Activated CD8-positive, alpha-beta memory T cell treated with anti-CD3 and anti-CD28 coated beads, Interleukin-2, amount 10 ng/mL, durations not matched to agents 7 days and 5 days (primary cell): ENCODE results near the gene CDK14. TPM values are rescaled to one million over a fixed set of nuclear protein-coding genes. Genes with fewer than 3 reads are reported as not detected.

Experiments used
- ATAC-seq: fragments of 150-1000 bp; cut with Tn5 transposase; one replicate; pipeline ENCODE4 v1.10.0; 2021; ENCODE audit warnings: moderate library complexity
- CTCF ChIA-PET: fragments of 350-600 bp; sonication (Branson Sonifier 250); formaldehyde crosslinking; loops from one replicate; lab custom pipeline; 2021; ENCODE audit warnings: antibody characterized with exemption; lab: Charles Lee
- DNase-seq: peaks from one replicate; pipeline ENCODE4 v3.0.0-alpha.2; 2020
- H3K27ac Mint-ChIP-seq: one replicate; pipeline ENCODE4 v1.8.0; 2021; ENCODE audit warnings: mild to moderate bottlenecking, mixed read lengths
- H3K27me3 Mint-ChIP-seq: one replicate; pipeline ENCODE4 v1.8.0; 2021; ENCODE audit warnings: mixed read lengths
- H3K36me3 Mint-ChIP-seq: one replicate; pipeline ENCODE4 v1.8.0; 2021; ENCODE audit warnings: mild to moderate bottlenecking, mixed read lengths
- H3K4me1 Mint-ChIP-seq: one replicate; pipeline ENCODE4 v1.8.0; 2021; ENCODE audit warnings: mixed read lengths
- H3K4me3 Mint-ChIP-seq: one replicate; pipeline ENCODE4 v1.8.0; 2021; ENCODE audit warnings: mild to moderate bottlenecking, moderate library complexity, mixed read lengths
- H3K9me3 Mint-ChIP-seq: one replicate; pipeline ENCODE4 v1.8.0; 2022; ENCODE audit warnings: low read depth, mixed read lengths
- total RNA-seq, 2 experiments: library from RNA; stranded (reverse); gene quantifications; one replicate each; pipeline ENCODE4 v1.2.3, GENCODE V29; 2021

Gene CDK14
- total RNA-seq, 2 experiments from 2014 or later = 0.20 to 0.23 TPM

DNA sequence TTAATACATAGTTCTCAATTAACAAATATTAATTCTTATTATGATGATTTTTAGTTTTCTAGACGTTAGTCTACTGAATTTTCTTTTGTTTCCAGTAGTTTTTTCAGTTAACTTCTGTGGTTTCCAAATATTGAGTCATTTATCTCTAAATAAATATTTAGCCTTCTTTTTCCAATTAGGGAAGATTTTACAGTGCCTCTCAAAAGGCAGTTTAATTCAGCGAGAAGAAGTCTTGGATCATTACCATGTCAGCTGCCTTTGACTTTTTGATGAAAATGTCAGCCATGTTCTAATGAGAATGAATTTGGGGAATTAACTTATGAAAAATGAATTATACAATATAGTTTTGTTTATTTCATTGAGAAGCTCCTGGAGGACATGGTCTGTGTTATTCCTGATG is 90.0 kb downstream of the CDK14 start:
- CTCF ChIA-PET = no interaction called here
- no peaks in the 10 kb centered on the region for H3K9me3 Mint-ChIP-seq
- no peaks in the 10 kb centered on the region for H3K36me3 Mint-ChIP-seq
- no peak overlapping the region for H3K27ac Mint-ChIP-seq
- ATAC-seq = no peak
- DNase-seq = no peak
- no peaks in the 10 kb centered on the region for H3K27me3 Mint-ChIP-seq
- H3K4me1 Mint-ChIP-seq = no peaks in the 10 kb centered on the region
- no peak overlapping the region for H3K4me3 Mint-ChIP-seq

DNA sequence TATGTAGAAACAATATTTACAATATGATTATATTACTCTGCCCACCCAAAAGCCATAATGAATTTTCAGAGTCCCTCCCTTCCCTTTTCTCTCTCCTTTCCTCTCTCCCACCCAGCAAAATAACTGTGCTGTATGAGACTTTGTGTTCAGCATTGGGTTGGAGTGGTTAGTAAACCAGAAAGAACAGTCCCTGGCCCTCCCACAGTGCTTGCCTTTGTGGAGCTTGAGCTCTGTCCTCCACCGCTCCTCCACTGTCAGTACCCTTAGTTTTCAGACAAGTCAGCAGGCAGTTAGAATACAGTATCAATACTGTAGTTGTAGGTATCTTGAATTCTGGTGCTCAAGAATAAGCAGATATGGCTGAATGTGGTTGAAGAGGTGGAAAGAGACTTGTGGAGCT is 92.7 kb downstream of the CDK14 start:
- DNase-seq (no peak), ATAC-seq (no peak)
- Mint-ChIP-seq H3K27me3 (no peaks in the 10 kb centered on the region), H3K9me3 (no peaks in the 10 kb centered on the region), H3K27ac (no peak overlapping the region), H3K4me3 (no peak overlapping the region), H3K4me1 (no peaks in the 10 kb centered on the region), H3K36me3 (no peaks in the 10 kb centered on the region)
- CTCF ChIA-PET = no interaction called here

DNA sequence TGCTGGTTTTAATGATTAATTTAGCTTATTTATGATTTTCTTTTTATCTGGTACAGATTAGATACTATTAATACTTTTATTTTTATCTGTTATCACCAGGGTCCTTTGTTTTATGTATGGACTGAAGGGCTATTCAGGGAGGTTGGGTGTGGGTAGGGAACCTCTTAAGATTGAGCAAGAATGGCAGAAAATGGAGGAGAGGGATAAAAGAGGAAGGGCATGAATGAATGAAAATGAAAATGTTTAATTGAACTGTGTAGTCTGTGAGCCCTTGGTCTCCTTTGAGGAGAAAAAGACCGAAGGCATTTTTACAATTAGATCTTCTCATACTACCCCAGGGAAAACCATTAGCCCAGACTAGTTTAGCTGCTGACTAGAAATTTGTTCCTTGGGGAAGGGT is 93.1 kb downstream of the CDK14 start:
- Mint-ChIP-seq H3K4me1 (no peaks in the 10 kb centered on the region), H3K9me3 (no peaks in the 10 kb centered on the region), H3K27ac (no peak overlapping the region), H3K27me3 (no peaks in the 10 kb centered on the region), H3K36me3 (no peaks in the 10 kb centered on the region), H3K4me3 (no peak overlapping the region)
- DNase-seq = no peak
- CTCF ChIA-PET = no interaction called here
- ATAC-seq = no peak

DNA sequence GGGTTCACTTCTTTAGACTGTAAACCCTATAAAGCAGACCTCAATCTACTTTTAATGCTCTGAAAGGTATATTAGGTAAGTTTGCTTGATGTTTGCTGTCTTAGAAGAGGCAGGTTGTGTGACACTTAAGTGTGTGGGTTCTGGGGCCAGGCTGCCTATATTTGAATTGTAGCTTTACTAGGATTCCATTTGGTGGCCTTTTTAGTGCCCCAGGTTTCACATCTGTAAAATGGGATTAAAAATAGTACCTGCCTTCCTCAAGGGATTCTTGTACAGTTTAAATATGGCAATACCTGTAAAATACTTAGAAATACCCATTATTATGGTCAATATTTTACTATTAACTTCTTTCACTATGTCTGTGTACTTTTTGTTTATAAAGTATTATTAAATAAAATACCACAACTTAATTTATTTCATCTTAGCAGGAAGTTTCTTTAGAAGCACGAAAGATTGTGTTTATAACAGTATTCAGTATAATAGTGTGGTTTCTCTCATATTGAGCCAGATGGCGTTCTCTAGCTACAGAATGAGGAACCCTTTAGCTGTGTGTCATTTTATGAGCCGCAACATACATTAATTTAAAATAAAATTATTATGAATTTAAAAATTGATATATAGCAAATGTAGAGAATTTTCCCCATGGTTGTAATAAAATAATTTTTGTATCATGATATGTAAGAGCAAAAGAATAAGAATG is 94.2 kb downstream of the CDK14 start:
- Mint-ChIP-seq H3K9me3 (peaks cover under 1% of the 10 kb centered on the region), H3K4me1 (no peaks in the 10 kb centered on the region), H3K4me3 (no peak overlapping the region), H3K36me3 (no peaks in the 10 kb centered on the region), H3K27ac (no peak overlapping the region), H3K27me3 (no peaks in the 10 kb centered on the region)
- DNase-seq (no peak), ATAC-seq (no peak)
- CTCF ChIA-PET = no interaction called here

DNA sequence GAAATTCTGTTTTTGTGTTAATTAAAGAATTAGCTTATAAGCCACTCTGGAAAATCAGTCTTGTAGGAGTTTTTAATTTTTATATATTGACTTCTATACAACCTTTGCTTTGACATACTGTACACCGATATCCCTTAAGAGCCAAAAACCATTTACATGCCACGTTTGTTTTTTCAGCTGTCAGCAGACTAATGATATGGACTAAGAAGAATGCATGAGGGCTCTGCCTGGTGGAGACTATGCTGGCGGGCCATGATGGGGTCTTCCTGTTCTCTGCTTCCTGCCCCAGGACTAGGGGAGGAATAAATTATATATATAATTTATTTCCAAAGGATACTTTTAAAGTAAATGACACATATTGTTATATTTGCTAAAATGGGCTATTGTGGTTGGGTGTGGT is 96.3 kb downstream of the CDK14 start:
- CTCF ChIA-PET = no interaction called here
- Mint-ChIP-seq H3K27me3 (no peaks in the 10 kb centered on the region), H3K9me3 (peaks cover 12% of the 10 kb centered on the region), H3K4me3 (no peak overlapping the region), H3K36me3 (no peaks in the 10 kb centered on the region), H3K27ac (no peak overlapping the region), H3K4me1 (no peaks in the 10 kb centered on the region)
- DNase-seq = no peak
- no peak for ATAC-seq

DNA sequence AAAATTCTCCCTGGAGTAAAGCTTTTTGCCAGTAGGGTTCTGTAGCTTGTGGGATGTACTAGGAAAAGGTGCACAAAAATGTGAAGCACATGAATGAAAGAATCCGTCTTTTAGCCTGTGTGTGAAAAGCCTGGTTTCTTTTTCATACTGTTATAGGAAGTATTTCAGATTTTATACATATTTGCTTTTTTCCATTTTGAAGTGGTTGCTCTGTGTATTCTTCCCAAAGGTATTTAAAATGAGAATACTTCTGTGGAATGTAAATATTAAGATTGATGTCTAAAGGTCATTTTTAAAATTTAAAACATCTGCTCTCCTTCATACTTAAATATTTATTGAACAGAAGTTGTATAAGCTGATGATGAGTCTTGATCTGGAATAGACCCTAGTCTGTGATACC is 96.8 kb downstream of the CDK14 start:
- DNase-seq (no peak), ATAC-seq (no peak)
- no peaks in the 10 kb centered on the region for H3K27me3 Mint-ChIP-seq
- H3K4me1 Mint-ChIP-seq = no peaks in the 10 kb centered on the region
- H3K9me3 Mint-ChIP-seq = peaks cover 12% of the 10 kb centered on the region
- CTCF ChIA-PET = no interaction called here
- no peak overlapping the region for H3K27ac Mint-ChIP-seq
- no peak overlapping the region for H3K4me3 Mint-ChIP-seq
- no peaks in the 10 kb centered on the region for H3K36me3 Mint-ChIP-seq

DNA sequence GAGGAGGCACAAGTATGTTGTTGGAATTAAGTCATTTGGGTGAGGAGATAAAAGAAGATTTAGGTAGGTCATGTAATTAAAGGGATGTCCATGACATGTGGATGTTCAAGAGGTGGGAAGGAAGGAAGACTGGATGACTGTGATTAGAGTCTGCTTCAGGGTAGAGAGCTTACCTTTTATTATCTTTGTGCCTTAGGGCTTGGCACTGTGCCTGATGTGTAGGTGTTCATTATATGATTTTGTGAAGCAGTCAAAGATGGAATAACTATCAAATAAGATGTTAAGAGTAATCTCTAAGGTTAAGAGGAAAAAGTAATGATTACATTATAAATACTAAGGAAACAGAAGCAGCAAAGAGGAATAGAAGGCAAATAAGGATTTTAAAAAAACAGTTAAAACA is 97.8 kb downstream of the CDK14 start:
- Mint-ChIP-seq H3K27me3 (no peaks in the 10 kb centered on the region), H3K27ac (no peak overlapping the region), H3K4me3 (no peak overlapping the region), H3K4me1 (no peaks in the 10 kb centered on the region), H3K9me3 (peaks cover 12% of the 10 kb centered on the region), H3K36me3 (no peaks in the 10 kb centered on the region)
- no peak for ATAC-seq
- CTCF ChIA-PET = no interaction called here
- no peak for DNase-seq

DNA sequence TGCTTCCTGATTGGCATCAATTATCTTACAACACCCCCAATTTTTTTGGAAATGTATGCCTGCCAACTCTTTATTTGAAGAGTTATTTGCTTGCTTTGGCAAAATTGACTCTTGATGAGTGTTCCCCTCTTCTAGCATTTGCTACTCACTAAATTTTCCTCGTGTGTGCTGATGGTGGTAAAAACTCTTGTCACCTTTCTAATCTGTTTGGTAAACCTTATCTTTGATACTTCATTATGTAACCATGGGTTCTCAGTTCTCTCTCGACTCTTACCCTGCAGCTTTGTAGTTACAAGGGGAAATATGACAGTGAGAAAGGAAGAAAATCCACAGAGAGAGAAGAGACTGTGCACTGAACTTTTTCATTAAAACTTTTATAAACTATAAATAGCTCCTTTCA is 102.5 kb downstream of the CDK14 start:
- no peak for DNase-seq
- H3K4me3 Mint-ChIP-seq = no peak overlapping the region

DNA sequence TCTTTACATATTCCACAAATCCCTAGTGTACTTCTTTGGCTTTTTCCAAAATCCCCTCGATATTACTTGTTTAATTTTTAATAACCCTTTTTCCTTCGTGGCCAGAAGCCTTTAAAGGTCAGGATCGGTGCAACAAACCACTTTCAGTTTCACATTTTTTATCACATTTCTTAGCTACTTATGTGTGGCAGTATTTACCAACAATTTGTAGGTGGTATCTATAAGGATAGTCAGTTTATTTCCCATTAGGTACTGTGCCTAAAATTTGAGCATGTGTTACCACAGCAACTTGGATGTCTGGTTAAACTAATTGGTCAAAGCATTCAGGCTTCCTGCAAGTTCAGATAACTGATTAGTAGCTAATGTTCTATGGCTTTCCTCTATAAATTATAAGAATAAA is 104.9 kb downstream of the CDK14 start:
- CTCF ChIA-PET = no interaction called here
- Mint-ChIP-seq H3K4me3 (no peak overlapping the region), H3K4me1 (no peaks in the 10 kb centered on the region), H3K27ac (no peak overlapping the region), H3K27me3 (no peaks in the 10 kb centered on the region), H3K9me3 (peaks cover 6% of the 10 kb centered on the region), H3K36me3 (no peaks in the 10 kb centered on the region)
- ATAC-seq = no peak
- DNase-seq = no peak

More for the DNA sequence above, 102.5 kb downstream of the CDK14 start:
- no peaks in the 10 kb centered on the region for H3K27me3 Mint-ChIP-seq
- H3K27ac Mint-ChIP-seq = no peak overlapping the region
- ATAC-seq = no peak
- H3K36me3 Mint-ChIP-seq = no peaks in the 10 kb centered on the region
- peaks cover 12% of the 10 kb centered on the region for H3K9me3 Mint-ChIP-seq
- no peaks in the 10 kb centered on the region for H3K4me1 Mint-ChIP-seq
- CTCF ChIA-PET = no interaction called here

DNA sequence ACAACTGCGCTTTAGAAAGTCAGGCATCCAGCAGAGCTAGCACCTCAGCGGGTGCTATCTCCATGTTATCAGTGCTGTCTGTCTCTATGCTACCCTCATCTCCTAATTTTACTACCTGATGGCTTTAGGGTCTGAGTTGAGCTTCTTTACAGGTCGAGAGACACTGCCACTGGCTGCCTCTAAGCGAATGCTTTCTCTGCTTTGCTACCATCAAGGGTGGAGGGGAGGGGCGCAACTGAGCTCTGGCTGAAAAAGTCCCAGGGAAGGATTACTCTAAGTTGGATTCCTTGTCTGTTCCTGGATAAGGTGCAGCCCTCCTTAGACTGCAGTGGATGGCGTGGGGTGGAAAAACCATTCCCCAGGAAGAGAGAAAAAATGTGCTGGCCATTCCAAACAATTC is 105.7 kb downstream of the CDK14 start:
- H3K27ac Mint-ChIP-seq = no peak overlapping the region
- ATAC-seq (no peak), DNase-seq (no peak)
- H3K4me3 Mint-ChIP-seq = no peak overlapping the region
- no peaks in the 10 kb centered on the region for H3K27me3 Mint-ChIP-seq
- H3K36me3 Mint-ChIP-seq = no peaks in the 10 kb centered on the region
- CTCF ChIA-PET = no interaction called here
- H3K4me1 Mint-ChIP-seq = no peaks in the 10 kb centered on the region
- H3K9me3 Mint-ChIP-seq = peaks cover 2% of the 10 kb centered on the region

DNA sequence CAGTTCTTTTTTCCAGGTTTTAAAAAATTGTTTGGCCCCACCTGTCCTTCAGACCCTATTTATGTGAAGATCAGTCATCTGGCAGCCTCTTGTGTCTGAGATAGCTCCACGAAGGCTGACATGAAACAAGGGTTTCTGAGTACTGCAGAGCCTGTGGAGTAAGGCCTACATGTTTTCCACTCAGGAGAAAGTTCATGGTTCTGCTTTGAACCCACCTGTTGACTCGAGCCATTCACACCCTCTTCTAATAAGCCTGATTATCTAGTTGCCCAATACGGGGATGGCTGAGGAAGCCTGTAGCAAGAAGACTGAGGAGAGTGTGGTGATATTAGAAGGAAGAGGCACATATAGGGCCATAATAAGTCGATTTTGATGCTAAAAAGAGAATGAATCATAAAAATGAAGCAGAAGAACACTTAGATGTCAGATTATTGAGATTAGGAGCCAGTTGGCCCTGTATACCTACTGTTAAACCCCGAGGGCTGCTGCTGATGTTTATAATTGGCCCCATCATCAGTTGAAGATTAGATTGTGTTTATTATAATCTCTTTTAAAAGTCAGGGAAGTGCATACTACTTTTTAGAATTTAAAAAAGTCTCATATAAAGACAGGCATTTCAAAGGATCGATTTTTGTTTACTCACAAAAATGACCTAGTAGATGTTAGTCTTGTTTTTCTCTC is 109.4 kb downstream of the CDK14 start:
- Mint-ChIP-seq H3K4me1 (no peaks in the 10 kb centered on the region), H3K9me3 (peaks cover under 1% of the 10 kb centered on the region), H3K36me3 (no peaks in the 10 kb centered on the region), H3K27ac (no peak overlapping the region), H3K27me3 (no peaks in the 10 kb centered on the region), H3K4me3 (no peak overlapping the region)
- DNase-seq (no peak), ATAC-seq (no peak)
- CTCF ChIA-PET = no interaction called here

DNA sequence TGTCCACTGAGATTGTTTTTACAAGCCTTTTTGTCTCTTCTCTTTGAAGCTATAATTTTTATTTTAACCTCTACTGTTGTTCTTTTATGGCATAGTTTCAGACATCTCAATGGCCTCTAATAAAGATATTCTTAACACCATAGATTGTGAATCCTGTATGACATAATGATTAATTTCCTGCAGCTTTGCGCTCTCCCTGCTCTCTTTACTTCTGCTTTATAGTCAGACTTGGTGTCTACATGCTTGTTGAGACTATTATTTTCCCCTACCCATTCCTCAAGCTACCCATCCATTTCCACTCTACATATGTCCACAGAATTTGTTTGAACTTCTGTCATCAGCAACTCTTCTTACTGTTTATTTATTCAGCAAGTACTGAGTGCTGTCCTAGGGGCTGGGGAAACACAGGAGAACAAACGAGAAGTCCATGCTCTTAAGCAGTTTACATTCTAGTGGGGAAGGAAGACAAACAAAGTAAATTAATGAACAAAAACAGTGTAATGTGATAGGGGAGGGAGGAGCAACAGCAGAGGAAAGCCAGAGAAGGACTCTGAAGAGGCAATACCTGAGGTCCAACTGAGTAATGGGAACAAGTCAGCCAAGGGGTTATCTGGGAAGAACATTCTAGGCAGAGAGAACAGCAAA is 110.1 kb downstream of the CDK14 start:
- Mint-ChIP-seq H3K4me3 (no peak overlapping the region), H3K4me1 (no peaks in the 10 kb centered on the region), H3K36me3 (no peaks in the 10 kb centered on the region), H3K27me3 (no peaks in the 10 kb centered on the region), H3K9me3 (peaks cover 2% of the 10 kb centered on the region), H3K27ac (no peak overlapping the region)
- ATAC-seq (no peak), DNase-seq (no peak)
- CTCF ChIA-PET = no interaction called here

DNA sequence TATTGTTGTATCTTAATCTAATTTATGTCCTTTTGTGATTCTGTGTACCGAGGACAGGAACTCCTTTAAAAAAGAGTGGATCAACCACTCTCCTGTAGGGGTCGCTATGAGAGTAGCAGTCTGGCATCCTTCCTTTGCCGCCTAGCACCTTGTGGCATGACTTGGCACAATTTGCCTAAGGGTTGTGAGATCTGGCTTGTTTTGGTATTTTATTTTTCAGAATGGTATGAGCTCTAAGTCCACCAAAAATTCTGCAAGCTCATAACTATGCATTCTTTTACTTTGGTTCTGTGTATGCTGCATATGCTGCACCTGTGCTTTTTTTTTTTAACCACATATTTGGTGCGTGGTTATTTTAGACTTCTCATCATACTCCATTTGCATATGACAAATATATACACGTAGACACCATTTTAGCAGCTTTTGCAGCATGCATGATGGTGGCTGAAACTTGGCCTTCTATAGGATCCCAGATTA is 112.8 kb downstream of the CDK14 start:
- Mint-ChIP-seq H3K9me3 (peaks cover 5% of the 10 kb centered on the region), H3K4me3 (no peak overlapping the region), H3K27me3 (no peaks in the 10 kb centered on the region), H3K27ac (no peak overlapping the region), H3K4me1 (no peaks in the 10 kb centered on the region), H3K36me3 (no peaks in the 10 kb centered on the region)
- CTCF ChIA-PET = no interaction called here
- ATAC-seq (no peak), DNase-seq (no peak)
